Skeletal muscle tissue (tissue), 4 donors: ENCODE data around the gene CNTNAP4. TPM values are rescaled to one million over a fixed set of nuclear protein-coding genes. Genes with fewer than 3 reads are reported as not detected.

Source experiments
- H3K27ac ChIP-seq: one replicate; pipeline ENCODE4 v1.7.0; 2013; ENCODE audit warnings: mild to moderate bottlenecking, low read depth, low read length, inconsistent platforms
- H3K27me3 ChIP-seq, 3 donors: one replicate each; pipeline ENCODE4 v1.7.0; 2013; ENCODE audit warnings: low read length in 3 of 3; ENCODE audit not compliant: control insufficient read depth in 3 of 3, insufficient read depth in 3 of 3
- H3K36me3 ChIP-seq, 3 donors: one replicate each; pipeline ENCODE4 v1.7.0; 2013; ENCODE audit warnings: low read length in 3 of 3; ENCODE audit not compliant: control insufficient read depth in 3 of 3, insufficient read depth in 3 of 3
- H3K4me1 ChIP-seq, 3 donors: one replicate each; pipeline ENCODE4 v1.7.0; 2013; ENCODE audit warnings: low read length in 3 of 3, mild to moderate bottlenecking in 3 of 3; ENCODE audit not compliant: control insufficient read depth in 3 of 3, insufficient read depth in 3 of 3
- H3K4me3 ChIP-seq, 3 donors: one replicate each; pipeline ENCODE4 v1.7.0; 2013; ENCODE audit warnings: low read length in 3 of 3
- H3K9ac ChIP-seq, 3 donors: one replicate each; pipeline ENCODE4 v1.7.0; 2013; ENCODE audit warnings: low read length in 3 of 3, mild to moderate bottlenecking in 3 of 3, moderate library complexity in 2 of 3, low read depth in 1 of 3
- H3K9me3 ChIP-seq, 3 donors: one replicate each; pipeline ENCODE4 v1.7.0; 2013; ENCODE audit warnings: low read length in 3 of 3; ENCODE audit not compliant: control insufficient read depth in 3 of 3
- total RNA-seq: library from RNA; depleted of rRNA; stranded (reverse); fragments of >200 nt; gene quantifications from one replicate; pipeline ENCODE4 v1.2.3, GENCODE V29; 2014
- donor health status: Osteomylitis.

The CNTNAP4 gene
- total RNA-seq, 1 donor from 2014 or later, result 15.1 TPM

GRCh38 chr16:76474048-76474447 is 196.8 kb downstream of the CNTNAP4 start:
- no peak overlapping the region for H3K9ac ChIP-seq
- no peak overlapping the region for H3K27ac ChIP-seq
- H3K4me1 ChIP-seq, result no peaks in the 10 kb centered on the region
- H3K27me3 ChIP-seq, result no peaks in the 10 kb centered on the region
- H3K36me3 ChIP-seq, result no peaks in the 10 kb centered on the region
- H3K9me3 ChIP-seq, result peaks cover 0 to 2% (median 0%) of the 10 kb centered on the region in 3 donors
- H3K4me3 ChIP-seq, result no peak overlapping the region

- Histone ChIP-seq H3K36me3 (no peaks in the 10 kb centered on the region), H3K4me1 (no peaks in the 10 kb centered on the region), H3K4me3 (no peak overlapping the region), H3K9ac (no peak overlapping the region), H3K27ac (no peak overlapping the region), H3K9me3 (no peaks in the 10 kb centered on the region), H3K27me3 (no peaks in the 10 kb centered on the region)
Measured at GRCh38 chr16:76478105-76478504, 200.9 kb downstream of the CNTNAP4 start.

- no peaks in the 10 kb centered on the region for H3K4me1 ChIP-seq
Measured at GRCh38 chr16:76483307-76483909, 206.2 kb downstream of the CNTNAP4 start.

GRCh38 chr16:76484020-76484419 is 206.8 kb downstream of the CNTNAP4 start:
- Histone ChIP-seq H3K4me3 (no peak overlapping the region), H3K9me3 (no peaks in the 10 kb centered on the region)

More at GRCh38 chr16:76483307-76483909, 206.2 kb downstream of the CNTNAP4 start:
- Histone ChIP-seq H3K27ac (no peak overlapping the region), H3K27me3 (no peaks in the 10 kb centered on the region), H3K4me3 (no peak overlapping the region), H3K9me3 (no peaks in the 10 kb centered on the region), H3K9ac (no peak overlapping the region), H3K36me3 (no peaks in the 10 kb centered on the region)

GRCh38 chr16:76486740-76487139 is 209.5 kb downstream of the CNTNAP4 start:
- H3K27ac ChIP-seq, result no peak overlapping the region
- H3K9ac ChIP-seq, result no peak overlapping the region
- H3K9me3 ChIP-seq, result no peaks in the 10 kb centered on the region
- no peak overlapping the region for H3K4me3 ChIP-seq
- H3K36me3 ChIP-seq, result no peaks in the 10 kb centered on the region
- no peaks in the 10 kb centered on the region for H3K27me3 ChIP-seq
- no peaks in the 10 kb centered on the region for H3K4me1 ChIP-seq

More at GRCh38 chr16:76484020-76484419, 206.8 kb downstream of the CNTNAP4 start:
- Histone ChIP-seq H3K27me3 (no peaks in the 10 kb centered on the region), H3K4me1 (no peaks in the 10 kb centered on the region), H3K9ac (no peak overlapping the region), H3K27ac (no peak overlapping the region), H3K36me3 (no peaks in the 10 kb centered on the region)

GRCh38 chr16:76487411-76488064 is 210.3 kb downstream of the CNTNAP4 start:
- no peaks in the 10 kb centered on the region for H3K4me1 ChIP-seq
- no peaks in the 10 kb centered on the region for H3K9me3 ChIP-seq
- H3K36me3 ChIP-seq, result no peaks in the 10 kb centered on the region
- H3K27me3 ChIP-seq, result no peaks in the 10 kb centered on the region
- H3K27ac ChIP-seq, result no peak overlapping the region
- no peak overlapping the region for H3K4me3 ChIP-seq
- no peak overlapping the region for H3K9ac ChIP-seq

- Histone ChIP-seq H3K9me3 (no peaks in the 10 kb centered on the region), H3K27ac (no peak overlapping the region), H3K4me3 (no peak overlapping the region), H3K4me1 (no peaks in the 10 kb centered on the region), H3K36me3 (no peaks in the 10 kb centered on the region), H3K27me3 (no peaks in the 10 kb centered on the region), H3K9ac (no peak overlapping the region)
Measured at GRCh38 chr16:76488065-76488417, 210.8 kb downstream of the CNTNAP4 start.

- Histone ChIP-seq H3K9ac (no peak overlapping the region), H3K36me3 (no peaks in the 10 kb centered on the region), H3K9me3 (no peaks in the 10 kb centered on the region), H3K4me1 (no peaks in the 10 kb centered on the region), H3K4me3 (no peak overlapping the region), H3K27me3 (no peaks in the 10 kb centered on the region), H3K27ac (no peak overlapping the region)
Measured at GRCh38 chr16:76490036-76490639, 212.9 kb downstream of the CNTNAP4 start.

- Histone ChIP-seq H3K27ac (no peak overlapping the region), H3K9me3 (no peaks in the 10 kb centered on the region), H3K36me3 (no peaks in the 10 kb centered on the region), H3K27me3 (no peaks in the 10 kb centered on the region), H3K4me3 (no peak overlapping the region), H3K4me1 (no peaks in the 10 kb centered on the region), H3K9ac (no peak overlapping the region)
Measured at GRCh38 chr16:76500006-76500405, 222.8 kb downstream of the CNTNAP4 start.

- Histone ChIP-seq H3K9me3 (no peaks in the 10 kb centered on the region), H3K9ac (no peak overlapping the region), H3K4me1 (no peaks in the 10 kb centered on the region), H3K27ac (no peak overlapping the region), H3K27me3 (no peaks in the 10 kb centered on the region), H3K36me3 (no peaks in the 10 kb centered on the region), H3K4me3 (no peak overlapping the region)
Measured at GRCh38 chr16:76502063-76502462, 224.9 kb downstream of the CNTNAP4 start.
